ENCODE data around the gene HMGN3. TPM values are rescaled to one million over a fixed set of nuclear protein-coding genes. Genes with fewer than 3 reads are reported as not detected.

Gene HMGN3
- total RNA-seq, 1 donor from 2014 or later, result 98.1 TPM

GRCh38 chr6:79189760-79190350 lies 44.6 kb downstream of the HMGN3 start:
- DNase-seq (ENCODE audit: low spot score), result no peak
- intact Hi-C loops (cut with DNase I), result no loop called here

- intact Hi-C loops (cut with DNase I), result no loop called here
- no peak for DNase-seq (ENCODE audit: low spot score)
Observed at GRCh38 chr6:79188885-79189480, 45.5 kb downstream of the HMGN3 start.

DNA sequence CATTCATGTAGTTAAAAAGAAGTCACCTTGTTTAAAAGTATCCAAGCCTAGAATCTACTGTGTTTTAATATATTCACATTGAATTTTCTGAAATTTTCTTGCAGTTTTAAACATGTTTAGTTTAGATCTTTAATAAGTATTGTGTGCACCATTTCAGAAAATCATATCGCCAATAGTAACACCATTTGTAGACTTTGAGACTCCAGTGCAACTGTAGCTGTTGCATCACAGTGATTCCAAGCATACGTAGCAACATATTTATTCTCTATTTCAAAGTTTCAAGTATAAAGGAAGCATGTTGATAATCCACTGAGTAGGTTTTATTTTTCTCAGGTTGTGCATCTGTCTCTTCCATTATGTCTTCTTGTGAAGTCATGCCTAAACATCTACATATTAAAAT lies 46.4 kb downstream of the HMGN3 start:
- intact Hi-C loops (cut with DNase I), result no loop called here
- no peak for DNase-seq (ENCODE audit: low spot score)

GRCh38 chr6:79186564-79186963 lies 47.9 kb downstream of the HMGN3 start:
- DNase-seq (ENCODE audit: low spot score), result no peak
- intact Hi-C loops (cut with DNase I), result no loop called here

DNA sequence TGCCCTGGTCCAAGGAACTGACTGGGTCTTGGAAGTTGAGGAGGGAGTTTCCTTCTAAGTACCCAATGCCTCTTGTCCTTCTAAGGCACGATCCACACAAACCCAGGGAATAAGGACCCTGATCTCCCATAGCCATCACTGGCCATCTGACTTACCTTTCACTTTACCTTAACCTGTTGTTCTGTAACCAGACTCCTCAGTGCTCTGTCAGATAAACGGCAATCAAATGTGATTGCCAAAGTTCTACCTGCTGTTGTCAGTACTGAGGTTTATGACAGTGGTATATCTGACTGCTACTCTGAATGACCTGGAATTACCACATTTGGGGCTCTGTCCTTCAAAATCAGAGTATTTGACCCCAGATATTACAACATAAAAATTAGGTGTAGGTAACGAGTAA lies 49.8 kb downstream of the HMGN3 start:
- DNase-seq (ENCODE audit: low spot score), result no peak
- intact Hi-C loops (cut with DNase I), result no loop called here

DNA sequence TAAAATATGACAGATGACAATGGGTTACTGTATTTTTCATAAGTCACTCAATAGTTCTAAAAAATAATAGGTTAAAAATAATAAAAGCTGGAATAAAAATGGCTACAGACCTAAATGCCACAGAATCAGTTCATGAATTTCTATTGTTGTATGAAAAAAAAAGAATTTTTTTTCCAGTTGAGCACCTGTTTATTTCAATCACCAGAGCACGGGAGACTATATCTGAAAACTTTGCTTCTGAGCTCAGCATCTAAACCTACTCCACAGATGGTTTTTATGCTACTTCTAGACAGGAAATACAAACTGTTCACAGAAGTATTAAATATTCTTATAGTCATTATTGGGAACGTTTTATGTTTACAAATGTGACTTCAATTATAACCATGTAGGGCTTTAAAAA lies 50.4 kb downstream of the HMGN3 start:
- intact Hi-C loops (cut with DNase I), result no loop called here
- no peak for DNase-seq (ENCODE audit: low spot score)

DNA sequence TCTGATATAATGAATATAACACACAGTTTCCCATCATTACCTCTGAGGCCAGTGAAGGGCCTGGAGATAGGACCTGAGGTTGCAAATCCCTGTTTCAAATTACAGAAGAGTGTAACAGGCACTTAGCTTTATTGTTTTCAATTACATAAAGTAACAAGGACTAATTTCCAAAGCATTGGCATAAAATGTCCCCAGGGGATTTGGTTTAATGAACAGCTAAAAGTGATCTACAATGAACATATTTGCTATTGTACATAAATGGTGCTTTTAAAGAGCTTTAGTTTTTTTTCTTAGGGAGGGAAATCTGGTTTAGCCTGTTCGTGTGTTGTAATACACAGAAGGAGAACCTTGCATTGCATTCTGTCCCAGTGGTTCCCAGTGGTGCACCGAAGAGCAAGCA lies 54.4 kb downstream of the HMGN3 start:
- intact Hi-C loops (cut with DNase I), result no loop called here
- DNase-seq (ENCODE audit: low spot score), result no peak

- no peak for DNase-seq (ENCODE audit: low spot score)
- intact Hi-C loops (cut with DNase I), result no loop called here
Observed at GRCh38 chr6:79173378-79173777, 61.1 kb downstream of the HMGN3 start.

DNA sequence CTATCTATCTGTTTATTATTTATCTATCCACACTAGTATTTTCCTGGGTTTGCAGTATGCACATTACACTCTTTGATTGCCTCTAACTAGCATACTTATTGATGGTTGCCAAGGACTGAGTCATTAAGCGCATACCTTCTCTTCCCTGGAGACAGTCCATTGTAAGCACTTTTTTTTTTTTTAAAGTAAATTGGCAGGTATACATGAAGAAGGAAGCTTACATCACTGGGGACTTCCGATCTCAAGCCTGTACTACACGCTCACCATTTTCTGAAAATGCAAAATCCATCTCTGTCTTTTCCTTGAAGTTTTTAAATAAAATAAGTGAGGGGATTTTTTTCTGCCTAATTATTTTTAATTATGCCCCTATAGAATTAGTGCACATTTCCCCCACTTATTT lies 63.5 kb downstream of the HMGN3 start:
- intact Hi-C loops (cut with DNase I), result no loop called here
- DNase-seq (ENCODE audit: low spot score), result no peak

GRCh38 chr6:79170431-79170830 lies 64.1 kb downstream of the HMGN3 start:
- no peak for DNase-seq (ENCODE audit: low spot score)
- intact Hi-C loops (cut with DNase I), result no loop called here

DNA sequence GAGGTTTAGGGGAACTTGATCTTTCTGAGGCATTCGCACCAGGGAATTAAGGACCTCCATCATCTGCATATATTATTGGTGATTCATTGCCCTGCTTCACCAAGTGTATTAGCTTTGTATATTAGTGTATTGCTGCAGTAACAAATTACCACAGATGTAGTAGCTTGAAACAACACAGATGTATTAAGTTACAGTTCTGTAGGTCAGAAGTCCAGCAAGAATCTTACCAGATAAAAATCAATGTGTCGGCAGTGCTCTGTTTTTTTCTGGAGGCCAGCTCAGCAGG lies 65.8 kb downstream of the HMGN3 start:
- no peak for DNase-seq (ENCODE audit: low spot score)
- intact Hi-C loops (cut with DNase I), result no loop called here

- no peak for DNase-seq (ENCODE audit: low spot score)
- intact Hi-C loops (cut with DNase I), result no loop called here
Observed at GRCh38 chr6:79167931-79168694, 66.4 kb downstream of the HMGN3 start.

DNA sequence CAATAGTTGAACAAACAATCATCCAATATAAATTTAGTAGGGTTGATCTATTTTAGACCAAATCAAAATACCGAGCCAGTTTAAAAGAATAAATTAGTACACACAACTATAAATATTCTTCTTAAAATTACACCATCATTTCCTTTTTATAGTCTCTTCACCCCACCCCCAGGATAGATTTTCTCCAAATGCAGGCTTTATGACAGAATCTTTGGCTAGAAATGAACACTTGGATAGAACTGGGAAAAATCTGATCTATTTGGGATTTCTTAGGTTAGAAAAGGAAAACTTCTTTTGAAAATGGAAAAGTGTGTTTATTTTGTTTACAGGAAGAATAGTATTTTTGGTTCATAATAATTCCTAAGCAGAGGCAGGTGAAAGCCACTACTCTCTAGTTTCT lies 74.6 kb downstream of the HMGN3 start:
- no peak for DNase-seq (ENCODE audit: low spot score)
- intact Hi-C loops (cut with DNase I), result no loop called here

DNA sequence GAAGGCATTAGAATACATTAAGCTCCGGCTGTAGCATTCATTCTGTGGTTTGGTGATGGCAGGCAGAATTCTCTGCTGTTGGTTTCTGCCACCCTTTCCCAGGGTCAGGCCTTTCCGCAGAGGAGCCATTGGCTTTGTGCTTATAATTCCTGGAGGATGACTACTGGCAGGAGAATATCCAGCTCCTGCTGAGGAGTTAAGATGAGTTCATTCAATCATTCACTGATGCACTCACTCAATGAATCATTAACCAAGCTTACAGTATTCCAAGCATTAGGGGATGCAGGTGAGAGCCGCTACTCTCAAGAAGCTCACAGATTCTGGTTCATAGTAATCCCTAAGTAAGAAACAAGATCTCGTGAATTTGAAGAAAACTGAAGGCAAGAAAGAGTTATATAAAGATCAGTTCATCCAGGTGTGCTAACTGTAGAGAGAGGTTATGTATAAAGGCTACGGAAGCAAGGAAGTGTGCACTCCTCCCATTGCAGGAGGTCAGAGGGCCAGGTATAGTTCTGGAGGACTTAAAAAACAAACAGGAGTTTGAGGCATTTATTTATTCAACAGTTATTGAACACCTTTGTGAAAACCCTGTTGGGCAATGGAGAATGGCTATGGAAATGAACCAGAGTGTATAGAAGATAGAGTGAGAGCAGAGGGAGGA lies 75.5 kb downstream of the HMGN3 start:
- no peak for DNase-seq (ENCODE audit: low spot score)
- intact Hi-C loops (cut with DNase I), result no loop called here

- intact Hi-C loops (cut with DNase I), result no loop called here
- no peak for DNase-seq (ENCODE audit: low spot score)
Observed at GRCh38 chr6:79157961-79158644, 76.4 kb downstream of the HMGN3 start.

- DNase-seq (ENCODE audit: low spot score), result no peak
- intact Hi-C loops (cut with DNase I), result no loop called here
Observed at GRCh38 chr6:79152269-79152737, 82.2 kb downstream of the HMGN3 start.
